HG03066 (cell line): Measurements from ENCODE around the gene KLF9.
A peak's percentile ranks its signal among the peaks of the same experiment; 100 is the strongest.

ENCODE experiments used
- ATAC-seq: cut with Tn5 transposase; IDR thresholded peaks from one replicate; pipeline ENCODE4 v1.9.1; 2021; ENCODE audit warnings: low read depth; ENCODE audit not compliant: unreplicated experiment

The KLF9 gene

DNA sequence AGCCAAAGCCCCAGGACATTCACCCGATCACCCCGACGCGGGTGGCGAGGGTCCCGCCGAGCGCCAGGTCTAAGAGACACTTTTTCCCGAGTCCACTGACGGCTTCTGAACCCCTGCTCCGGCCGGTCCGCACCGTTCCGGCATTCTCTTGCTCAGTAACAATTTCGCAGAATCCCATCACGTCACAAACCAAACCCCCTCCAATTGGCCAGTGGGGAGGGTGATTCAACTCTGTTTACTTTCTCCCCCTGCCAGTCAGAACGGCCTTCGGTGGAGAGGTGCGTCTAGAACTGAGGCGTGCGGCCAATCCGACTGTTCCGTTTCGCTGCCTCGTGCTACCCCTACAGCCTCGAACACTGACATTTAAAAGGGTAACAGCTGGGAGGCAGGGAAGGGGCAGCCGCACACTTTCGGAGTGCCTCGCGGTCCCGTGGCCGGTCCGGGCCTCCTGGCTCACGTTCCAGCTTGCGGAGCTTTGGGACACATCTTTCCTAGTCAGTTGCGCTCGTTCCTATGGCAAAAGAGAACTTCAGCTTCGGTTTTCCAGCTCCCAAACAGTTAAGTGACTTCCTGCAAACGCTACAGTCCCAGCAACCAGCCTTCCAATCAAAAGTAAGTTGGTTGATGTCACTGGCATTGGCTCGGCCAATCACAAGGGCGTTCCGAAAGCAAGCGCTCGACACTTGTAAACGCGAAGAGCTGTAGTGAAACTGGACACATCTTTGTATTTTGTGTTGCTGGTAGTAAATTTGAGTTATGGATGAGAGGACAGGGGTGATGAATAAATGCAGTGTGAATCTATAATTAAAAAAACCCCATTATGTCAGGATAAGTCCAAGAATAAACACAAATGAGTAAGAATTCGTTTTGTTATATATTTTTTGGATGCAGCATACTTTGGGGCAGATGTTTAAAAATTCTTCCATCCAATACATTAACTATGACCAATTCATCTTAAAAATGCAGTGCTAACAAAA, at the start of gene KLF9:
KLF9 (minus strand) TSS at position 859 of the 977 bp plus-strand sequence. CDS start 1,294 bp downstream, outside the sequence.
- ATAC-seq, result peak; percentile 68

DNA sequence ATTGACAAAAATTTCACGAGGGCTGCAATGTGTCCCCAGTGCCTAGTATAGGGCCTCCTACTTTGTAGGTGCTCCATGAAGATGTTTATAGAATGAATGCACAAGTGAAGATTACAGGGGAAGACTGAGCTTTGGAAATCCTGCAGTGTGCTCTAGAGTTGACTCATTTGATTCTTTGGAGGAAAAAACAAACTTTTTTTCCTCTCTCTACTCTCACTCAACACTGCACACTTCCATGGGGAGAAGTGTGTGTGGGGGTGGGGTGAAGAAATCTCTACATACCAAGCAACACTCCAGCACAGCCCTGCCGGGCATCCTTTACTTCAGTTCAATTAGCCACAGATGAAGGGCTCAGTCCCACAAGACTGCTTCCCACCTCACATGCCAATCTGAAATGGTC, 49.4 kb upstream of the KLF9 start:
- ATAC-seq, result no peak

DNA sequence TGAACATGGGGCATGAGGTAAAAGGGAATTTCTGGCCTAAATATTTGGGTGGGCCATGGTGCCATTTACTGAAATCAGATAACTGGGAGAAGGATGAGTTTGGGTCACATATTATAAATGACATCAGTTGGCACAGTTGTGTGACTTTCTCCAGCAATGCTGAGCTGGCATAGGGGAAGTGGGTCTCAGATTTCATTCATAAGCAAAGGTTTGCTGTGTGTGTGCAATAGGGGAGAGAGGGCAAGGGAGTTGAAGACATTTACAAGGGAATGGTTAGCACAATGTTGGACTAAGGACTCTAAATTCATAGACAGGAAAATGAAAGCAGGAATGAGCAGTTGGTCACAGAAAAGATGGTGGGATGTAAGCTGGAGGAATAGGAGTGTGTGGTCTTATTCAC, 47.8 kb upstream of the KLF9 start:
- no peak for ATAC-seq

DNA sequence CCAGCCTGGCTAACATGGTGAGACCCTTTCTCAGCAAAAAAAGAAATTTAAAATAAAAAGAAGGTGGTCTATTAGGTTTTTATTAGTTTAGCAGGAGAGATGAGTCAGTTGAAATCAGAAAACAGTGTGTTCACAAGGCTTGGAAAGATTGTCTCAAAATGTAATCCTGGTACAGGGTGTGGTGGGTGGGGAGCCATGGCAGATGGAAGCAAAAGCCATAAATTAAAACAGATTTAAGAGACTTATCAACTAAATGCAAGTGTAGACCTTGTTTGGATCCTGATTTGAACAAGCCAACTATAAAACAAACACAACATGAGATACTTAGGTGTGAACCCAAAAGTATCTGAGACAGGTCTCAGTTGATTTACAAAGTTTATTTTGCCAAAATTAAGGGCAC, 42.8 kb upstream of the KLF9 start:
- ATAC-seq, result no peak

DNA sequence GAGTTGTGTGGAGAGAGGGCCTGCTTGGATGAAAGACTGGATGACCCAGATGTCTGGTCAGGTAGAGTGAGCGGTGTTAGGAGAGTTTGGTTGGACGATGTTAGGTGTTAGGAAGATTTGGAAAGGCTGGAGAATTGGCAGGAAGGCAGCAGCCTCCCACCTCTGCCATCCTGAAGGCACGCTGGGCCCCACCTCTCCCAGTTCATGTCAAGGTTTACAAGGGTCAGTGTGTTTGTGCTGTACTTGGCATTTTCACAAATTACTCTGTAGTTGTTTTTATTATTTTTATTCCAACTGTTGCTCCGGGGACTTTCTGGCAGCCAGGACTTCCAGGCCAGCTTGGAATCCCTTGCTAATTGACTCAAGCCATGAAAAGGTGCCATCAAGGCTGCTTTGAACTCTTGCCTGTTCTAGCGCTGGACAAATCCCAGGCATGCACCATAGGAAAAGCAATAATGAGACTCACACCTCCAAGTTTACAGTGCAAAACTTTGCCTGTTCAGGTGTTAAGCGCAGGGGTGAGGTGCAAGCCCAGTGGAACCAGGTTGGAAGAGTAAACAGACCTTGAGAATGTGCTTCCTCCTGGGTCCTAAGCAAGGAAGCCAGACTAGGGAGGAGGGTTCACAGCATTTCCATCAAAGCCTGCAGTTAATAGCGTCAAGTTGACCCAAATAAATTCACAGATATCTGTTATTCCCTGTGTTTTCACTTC, 41.7 kb upstream of the KLF9 start:
- no peak for ATAC-seq

DNA sequence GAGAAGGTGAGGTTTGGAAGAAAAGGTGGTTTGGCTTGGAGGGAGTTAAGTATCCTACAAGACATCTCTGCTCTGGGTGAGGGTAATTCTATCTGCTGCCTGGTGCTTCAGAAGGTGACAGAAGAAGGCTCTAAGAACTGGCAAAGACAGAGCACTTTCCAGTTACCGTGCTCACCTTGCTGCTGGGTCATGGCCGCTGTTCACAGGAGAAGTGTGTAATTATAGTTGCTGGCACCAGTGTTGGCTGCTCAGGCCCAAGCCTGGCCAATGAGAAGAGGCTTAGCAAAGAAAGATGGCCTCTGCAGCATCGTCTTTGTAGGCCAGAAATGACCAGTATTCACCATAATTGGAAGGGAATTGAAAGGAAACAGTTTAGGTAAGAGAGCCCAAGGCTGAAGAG, 37.9 kb upstream of the KLF9 start:
- no peak for ATAC-seq

DNA sequence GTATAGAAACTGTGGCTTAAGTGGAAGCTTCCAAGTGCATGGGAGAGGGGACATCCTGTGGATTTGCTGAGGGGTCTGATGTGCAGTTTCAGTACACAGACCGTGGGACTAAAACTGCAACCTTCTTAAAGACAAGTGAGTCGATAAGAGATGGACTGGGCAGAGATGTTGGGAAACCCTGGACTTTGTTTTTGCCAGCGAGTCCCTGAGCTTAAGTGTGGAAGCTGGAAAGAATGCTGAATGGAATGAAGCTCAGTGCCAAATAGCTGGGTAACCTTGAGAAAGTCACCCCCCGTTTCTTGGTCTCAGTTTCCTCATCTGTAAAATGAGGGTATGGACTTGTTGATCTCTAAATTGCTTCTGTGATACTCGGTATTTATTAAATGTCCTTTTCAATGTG, 37.3 kb upstream of the KLF9 start:
- no peak for ATAC-seq

DNA sequence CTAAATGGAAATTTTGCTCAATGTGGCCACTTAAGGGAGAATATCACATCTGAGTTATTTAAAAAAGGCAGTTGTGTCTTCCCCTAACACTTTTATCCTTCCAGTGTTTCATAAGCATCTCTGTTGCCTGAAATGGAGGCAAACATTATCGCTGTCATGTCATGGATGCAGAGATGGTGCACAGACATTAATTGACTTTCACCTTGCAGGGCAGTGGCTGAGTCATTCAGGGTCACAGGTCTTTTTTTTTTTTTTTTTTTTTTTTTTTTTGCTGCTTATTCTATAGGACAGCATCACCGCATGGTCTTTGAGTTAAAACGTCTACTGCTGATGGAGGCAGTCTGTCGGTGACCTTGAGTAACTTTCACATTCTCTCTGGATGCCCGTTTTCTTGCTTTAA, 36.3 kb upstream of the KLF9 start:
- no peak for ATAC-seq

DNA sequence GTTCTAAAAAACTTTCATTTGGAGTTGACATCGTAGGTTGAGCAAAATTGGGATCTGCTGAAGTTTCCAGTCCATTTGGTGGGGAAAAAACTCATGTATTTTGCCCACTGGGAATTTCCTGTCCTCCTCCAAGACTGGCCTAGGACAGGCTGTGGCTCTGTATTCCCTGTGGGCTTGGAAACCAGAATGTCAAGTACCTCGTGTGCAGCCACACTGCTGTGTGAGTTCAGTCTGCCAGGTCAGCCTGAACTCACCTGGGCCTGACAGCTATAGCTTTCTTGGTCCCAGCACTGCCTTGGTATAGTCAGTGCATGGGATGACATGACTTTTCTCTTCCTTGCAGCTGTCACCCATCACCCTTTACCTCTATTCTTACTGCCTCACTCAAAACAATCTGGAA, 35.0 kb upstream of the KLF9 start:
- no peak for ATAC-seq

DNA sequence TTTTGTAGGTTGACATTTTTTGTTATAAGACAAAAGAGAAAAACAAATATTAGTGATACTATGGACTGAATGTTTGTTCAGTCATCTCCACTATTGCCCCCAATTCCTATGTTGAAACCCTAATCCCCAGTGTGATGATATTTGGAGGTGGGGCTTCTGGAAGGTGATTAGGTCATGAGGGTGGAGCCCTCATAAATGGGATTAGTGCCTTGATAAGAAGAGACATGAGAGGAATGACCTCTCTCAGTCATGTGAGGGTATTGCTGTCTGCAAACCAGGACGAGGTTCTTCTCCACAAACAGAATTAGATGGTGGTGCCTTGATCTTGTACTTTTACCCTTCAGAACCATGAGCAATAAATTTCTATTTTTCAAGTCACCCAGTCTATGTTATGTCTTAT, 34.5 kb upstream of the KLF9 start:
- no peak for ATAC-seq

DNA sequence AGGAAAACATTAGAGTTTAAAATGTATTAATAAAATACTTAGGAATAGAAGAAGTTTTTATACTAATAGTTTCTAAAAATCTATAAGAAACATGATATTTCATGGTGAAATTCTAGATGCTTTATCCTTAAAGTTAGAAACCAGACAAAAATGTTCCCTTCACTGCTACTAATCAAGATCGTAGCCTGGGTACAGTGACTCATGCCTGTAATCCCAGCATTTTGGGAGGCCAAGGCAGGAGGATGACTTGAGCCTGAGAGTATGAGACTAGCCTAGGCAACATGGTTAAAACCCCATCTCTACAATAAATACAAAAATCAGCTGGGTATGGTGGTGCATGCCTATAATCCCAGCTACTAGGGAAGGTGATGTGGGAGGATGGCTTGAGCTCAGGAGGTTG, 30.4 kb upstream of the KLF9 start:
- ATAC-seq, result no peak

DNA sequence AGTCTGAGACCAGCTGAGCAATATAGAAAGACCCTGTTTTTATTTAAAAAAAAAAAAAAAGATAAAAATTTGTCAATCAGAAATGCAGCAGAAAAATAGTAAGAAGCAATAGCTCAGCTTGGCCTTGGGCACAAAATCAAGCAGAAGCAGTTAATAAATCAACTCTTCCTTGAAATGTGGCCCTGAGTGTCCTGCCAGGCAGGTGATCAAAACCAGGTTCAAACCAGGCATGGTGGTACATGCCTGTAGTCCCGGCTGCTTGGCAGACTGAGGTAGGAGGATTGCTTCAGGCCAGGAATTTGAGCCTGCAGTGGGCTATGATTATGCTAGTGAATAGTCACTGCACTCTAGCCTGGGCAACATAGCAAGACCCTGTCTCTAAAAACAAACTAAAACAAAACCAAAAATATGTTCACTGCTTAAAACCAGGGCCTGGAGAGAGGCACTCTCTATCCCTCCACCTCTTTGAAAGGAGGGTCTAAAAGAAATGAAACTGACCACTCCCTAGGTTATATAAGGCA, 27.9 kb upstream of the KLF9 start:
- ATAC-seq, result no peak

DNA sequence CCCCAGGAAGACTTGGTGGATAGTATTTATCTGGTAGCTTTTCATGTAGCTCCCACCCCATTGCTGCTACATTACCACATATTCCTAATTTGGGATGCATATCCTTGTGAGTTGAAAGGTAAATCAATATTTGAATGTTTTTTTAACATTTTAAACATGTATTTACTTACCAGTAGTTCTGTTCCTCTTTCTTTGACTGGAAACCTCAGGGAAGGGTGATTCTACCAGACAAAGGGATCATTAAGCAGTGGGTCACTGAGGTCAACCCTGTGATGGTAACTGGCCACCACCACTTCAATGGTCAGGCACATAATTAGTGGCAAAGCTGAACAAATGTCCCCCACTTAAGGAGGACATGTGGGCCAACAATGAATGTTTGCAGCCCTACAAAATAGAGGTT, 27.2 kb upstream of the KLF9 start:
- ATAC-seq, result no peak

DNA sequence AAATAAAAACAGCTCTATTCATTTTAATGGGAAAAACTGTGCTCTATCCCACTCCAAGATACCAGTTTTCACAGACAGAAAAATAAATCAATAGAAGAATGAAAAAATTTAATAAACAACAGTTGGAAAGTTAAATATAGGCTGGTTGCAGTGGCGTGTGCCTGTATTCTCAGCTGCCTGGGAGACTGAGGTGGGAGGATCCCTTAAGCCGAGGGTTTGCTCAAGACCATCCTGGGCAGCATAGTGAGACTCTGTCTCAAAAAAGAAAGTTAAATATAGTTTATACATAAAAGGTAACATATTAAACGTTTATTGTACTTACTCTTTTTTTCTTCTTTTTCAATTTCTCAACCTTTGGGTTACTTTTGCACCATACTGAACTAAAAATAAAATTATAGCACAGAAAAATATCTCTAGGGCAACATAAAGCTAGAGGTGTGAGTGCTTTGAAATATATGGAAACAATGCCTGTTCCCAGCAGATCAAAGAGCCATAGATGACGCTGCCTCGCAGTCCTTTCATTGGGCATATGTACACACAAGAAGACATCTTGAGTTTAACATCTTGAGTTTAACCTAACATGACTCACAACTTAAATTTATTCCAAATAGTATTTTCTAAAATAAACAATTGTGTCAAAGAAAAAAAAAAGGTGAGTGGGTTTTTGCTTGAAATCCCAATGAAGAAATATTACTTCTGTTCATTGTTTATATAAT, 25.7 kb upstream of the KLF9 start:
- no peak for ATAC-seq

DNA sequence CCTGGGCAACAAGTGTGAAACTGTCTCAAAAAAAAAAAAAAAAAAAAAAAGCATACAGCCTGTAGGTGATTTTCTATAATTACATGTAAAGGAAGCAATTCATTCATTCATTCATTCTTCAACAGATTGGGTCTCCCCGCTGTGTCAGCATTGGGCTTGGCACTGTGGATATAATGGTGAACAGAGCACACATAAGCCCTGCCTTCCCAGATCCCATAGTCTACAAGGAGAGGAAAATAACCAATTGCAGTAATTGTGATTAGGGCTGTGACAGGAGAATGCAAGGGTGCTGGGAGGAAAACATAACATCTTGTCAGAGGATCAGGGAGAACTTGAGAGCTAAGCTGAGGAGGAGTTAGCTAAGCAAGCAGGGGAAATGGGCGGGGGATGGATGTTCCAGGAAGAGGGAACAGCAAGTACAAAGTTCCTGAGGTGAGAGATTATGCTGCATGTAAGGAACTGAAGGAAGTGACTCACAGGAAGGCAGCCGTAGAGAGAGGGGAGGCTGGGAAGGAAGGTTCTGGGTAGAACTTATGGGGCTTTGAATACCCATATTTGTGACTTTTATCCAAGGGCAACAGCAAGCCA, 24.0 kb upstream of the KLF9 start:
- ATAC-seq, result no peak

DNA sequence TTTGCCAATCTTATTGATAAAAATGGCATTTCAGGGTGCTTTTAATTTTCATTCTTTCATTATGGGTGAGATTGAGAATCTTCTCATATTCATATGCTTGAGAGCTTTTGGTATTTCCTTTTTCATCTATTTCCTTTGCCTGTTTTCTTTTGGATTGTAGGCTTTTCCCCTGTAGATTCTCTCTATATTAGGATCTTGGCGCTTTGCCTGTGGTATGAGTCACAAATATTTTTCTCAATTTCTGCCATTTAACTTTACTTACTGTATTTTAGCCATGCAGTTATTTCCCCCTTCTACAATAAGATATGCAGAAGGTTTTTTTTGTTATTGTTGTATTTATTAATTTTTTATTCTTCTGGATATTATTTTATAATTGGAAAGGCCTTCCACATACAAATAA, 21.5 kb upstream of the KLF9 start:
- no peak for ATAC-seq

DNA sequence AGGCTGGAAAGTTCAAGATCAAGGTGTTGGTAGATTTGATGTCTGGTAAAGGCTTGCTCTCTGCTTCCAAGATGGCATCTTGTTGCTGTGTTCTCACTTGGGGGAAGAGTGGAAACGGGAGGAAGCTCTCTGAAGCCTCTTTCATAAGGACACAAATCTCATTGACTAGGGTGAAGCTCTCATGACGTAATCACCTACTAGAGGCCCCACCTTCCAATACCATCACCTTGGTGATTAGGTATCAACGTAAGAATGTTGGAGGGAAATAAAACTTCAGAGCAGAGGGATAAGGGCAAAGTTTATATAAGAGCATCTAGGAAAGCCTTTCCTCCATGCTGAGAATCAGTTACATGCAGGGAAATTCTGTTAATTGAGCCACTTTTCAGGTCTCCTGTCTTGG, 15.4 kb upstream of the KLF9 start:
- ATAC-seq, result no peak

DNA sequence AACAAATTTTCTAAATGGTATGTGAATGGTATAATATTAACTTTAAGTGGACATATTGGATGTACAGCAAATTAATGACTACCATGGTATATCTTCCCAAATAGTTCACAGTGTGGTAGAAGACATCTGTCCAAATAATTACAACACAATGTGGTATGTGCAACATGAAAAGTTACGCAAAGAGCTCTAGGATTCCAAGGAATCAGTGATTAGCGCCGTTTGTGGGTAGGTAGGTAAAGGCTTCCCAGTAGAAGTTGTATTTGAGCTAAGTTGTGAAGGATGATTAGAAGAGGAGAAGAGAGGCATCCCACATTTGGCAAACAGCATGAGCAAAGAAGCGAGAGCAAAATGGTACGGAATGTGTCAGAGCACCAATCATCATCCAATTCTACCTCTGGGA, 14.3 kb upstream of the KLF9 start:
- ATAC-seq, result no peak

DNA sequence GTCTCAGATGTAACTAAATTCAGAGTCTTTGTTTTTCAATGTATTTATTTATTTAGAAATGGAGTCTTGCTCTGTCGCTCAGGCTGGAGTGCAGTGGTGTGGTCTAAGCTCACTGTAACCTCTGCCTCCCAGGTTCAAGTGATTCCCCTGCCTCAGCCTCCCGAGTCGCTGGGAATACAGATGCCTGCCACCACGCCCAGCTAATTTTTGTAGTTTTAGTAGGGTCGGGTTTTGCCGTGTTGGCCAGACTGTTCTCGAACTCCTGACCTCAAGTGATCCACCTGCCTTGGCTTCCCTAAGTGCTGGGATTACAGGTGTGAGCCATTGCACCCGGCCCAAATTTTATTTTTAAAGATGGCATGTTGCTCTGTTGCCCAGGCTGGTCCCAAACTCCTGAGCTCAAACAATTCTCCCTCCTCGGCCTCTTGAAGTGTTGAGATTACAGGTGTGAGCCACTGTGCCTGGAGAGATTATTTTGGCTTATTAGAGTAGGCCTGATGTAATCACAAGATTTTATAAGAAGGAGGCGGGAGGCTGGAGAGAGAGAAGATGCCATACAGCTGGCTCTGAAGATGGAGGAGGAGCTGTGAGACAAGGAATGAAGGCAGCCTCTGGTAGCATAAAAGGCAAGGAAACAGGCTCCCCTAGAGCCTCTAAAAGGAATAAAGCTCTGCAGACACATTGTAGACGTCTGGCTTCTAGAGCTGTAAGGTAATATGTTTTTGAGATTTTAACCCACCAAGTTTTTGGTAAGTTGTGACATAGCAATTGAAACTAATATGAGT, 12.9 kb upstream of the KLF9 start:
- no peak for ATAC-seq

DNA sequence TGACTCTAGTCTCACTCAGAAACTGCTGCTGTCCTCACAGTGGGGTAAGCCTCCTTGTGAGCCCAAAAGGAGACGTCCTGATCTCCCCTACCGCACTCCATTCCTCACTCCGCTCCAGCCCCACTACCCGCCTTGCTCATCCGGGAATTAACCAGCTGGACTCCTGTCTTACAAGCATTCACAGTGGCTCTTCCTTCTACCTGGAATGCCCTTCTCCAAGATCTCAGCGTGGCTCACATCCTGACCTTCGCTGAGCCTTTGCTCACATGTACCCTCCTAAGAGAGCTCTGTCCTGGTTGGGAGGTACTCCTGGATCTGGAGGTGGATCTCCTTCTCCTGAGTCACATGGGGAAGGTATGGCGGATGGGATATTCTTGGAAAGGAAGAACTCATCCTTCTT, 10.7 kb upstream of the KLF9 start:
- ATAC-seq, result no peak
